IMR-90 (cell line): ENCODE results near the gene HMGN2. TPM values are rescaled to one million over a fixed set of nuclear protein-coding genes. Genes with fewer than 3 reads are reported as not detected.

ENCODE experiments used
- ATAC-seq: fragments of 200-7000 bp; cut with Tn5 transposase; 2 replicates; pipeline ENCODE4 v1.9.1; 2020; ENCODE audit warnings: low read depth, mild to moderate bottlenecking, moderate library complexity
- BruUV-seq: library from RNA; stranded (reverse); fragments of 400-500 nt; replicated peaks from 2 replicates; lab custom pipeline; 2021; lab: Mats Ljungman, UMichigan
- CTCF ChIA-PET: fragments of 300-600 bp; formaldehyde crosslinking; extraction: SDS; loops from one replicate; lab custom pipeline; 2021; ENCODE audit warnings: antibody characterized with exemption; lab: Yijun Ruan, JAX
- POLR2A ChIA-PET: fragments of 300-600 bp; sonication (Branson Sonifier 250); formaldehyde crosslinking; loops from one replicate; lab custom pipeline; 2022; ENCODE audit warnings: antibody characterized with exemption; ENCODE audit not compliant: unreplicated experiment; lab: Charles Lee
- DNase-seq: peaks from one replicate; pipeline ENCODE4 v3.0.0; 2013
- H2AFZ ChIP-seq: replicated peaks from 2 replicates; pipeline ENCODE3; 2013; ENCODE audit warnings: low read length, mild to moderate bottlenecking; ENCODE audit not compliant: poor library complexity
- H2AK5ac ChIP-seq: 2 replicates; pipeline ENCODE4 v1.6.1; 2013; ENCODE audit warnings: low read depth, low read length, inconsistent platforms
- H2AK9ac ChIP-seq: replicated peaks from 2 replicates; pipeline ENCODE3; 2013; ENCODE audit warnings: mild to moderate bottlenecking, low read depth, low read length, moderate library complexity; ENCODE audit not compliant: poor library complexity
- H2BK120ac ChIP-seq: 2 replicates; pipeline ENCODE4 v1.6.1; 2013; ENCODE audit warnings: low read depth, low read length, inconsistent platforms
- H2BK15ac ChIP-seq: 3 replicates; pipeline ENCODE4 v1.6.1; 2013; ENCODE audit warnings: low read depth, low read length, inconsistent platforms
- H2BK20ac ChIP-seq: 2 replicates; pipeline ENCODE4 v1.6.1; 2013; ENCODE audit warnings: low read depth, mild to moderate bottlenecking, inconsistent platforms, low read length, moderate library complexity
- H2BK5ac ChIP-seq: 2 replicates; pipeline ENCODE4 v1.6.1; 2013; ENCODE audit warnings: mild to moderate bottlenecking, low read depth, low read length, inconsistent platforms; ENCODE audit not compliant: poor library complexity, severe bottlenecking
- H3K14ac ChIP-seq: replicated peaks from 2 replicates; pipeline ENCODE4 v1.6.1; 2013; ENCODE audit warnings: low read depth, low read length, inconsistent platforms
- H3K18ac ChIP-seq: 2 replicates; pipeline ENCODE4 v1.6.1; 2013; ENCODE audit warnings: low read depth, low read length, control low read depth
- H3K23ac ChIP-seq: 2 replicates; pipeline ENCODE4 v1.6.1; 2013; ENCODE audit warnings: low read depth, low read length, inconsistent platforms
- H3K27ac ChIP-seq: 2 replicates; pipeline ENCODE4 v1.5.1; 2013; ENCODE audit warnings: mild to moderate bottlenecking, control low read depth, low read length; ENCODE audit not compliant: insufficient read depth
- H3K27me3 ChIP-seq: 2 replicates; pipeline ENCODE4 v1.6.1; 2013; ENCODE audit warnings: low read length; ENCODE audit not compliant: control insufficient read depth, insufficient read depth
- H3K36me3 ChIP-seq: 2 replicates; pipeline ENCODE4 v1.6.1; 2013; ENCODE audit warnings: low read length, mixed read lengths; ENCODE audit not compliant: control insufficient read depth, insufficient read depth
- H3K4ac ChIP-seq: 2 replicates; pipeline ENCODE4 v1.6.1; 2013; ENCODE audit warnings: low read depth, low read length, inconsistent platforms
- H3K4me1 ChIP-seq: 2 replicates; pipeline ENCODE4 v1.6.1; 2013; ENCODE audit warnings: low read length, mixed read lengths; ENCODE audit not compliant: control insufficient read depth, insufficient read depth
- H3K4me2 ChIP-seq: 2 replicates; pipeline ENCODE4 v1.6.1; 2013; ENCODE audit warnings: low read depth, mild to moderate bottlenecking, control low read depth, low read length, moderate library complexity
- H3K4me3 ChIP-seq: 2 replicates; pipeline ENCODE4 v1.5.1; 2013; ENCODE audit warnings: low read depth, mild to moderate bottlenecking, control low read depth, low read length, moderate library complexity; ENCODE audit not compliant: insufficient read depth
- H3K56ac ChIP-seq: 2 replicates; pipeline ENCODE4 v1.6.1; 2013; ENCODE audit warnings: low read length, inconsistent platforms; ENCODE audit not compliant: insufficient read depth; ENCODE audit errors: extremely low read depth
- H3K79me1 ChIP-seq, 2 experiments: 2 replicates each; pipeline ENCODE4 v1.6.1; 2013; ENCODE audit warnings: low read length in 2 of 2, inconsistent platforms in 1 of 2, low read depth in 1 of 2
- H3K9ac ChIP-seq: 2 replicates; pipeline ENCODE4 v1.6.1; 2013; ENCODE audit warnings: low read depth, low read length, control low read depth
- H3K9me1 ChIP-seq: 2 replicates; pipeline ENCODE4 v1.6.1; 2013; ENCODE audit warnings: low read length, inconsistent platforms; ENCODE audit not compliant: insufficient read depth
- H3K9me3 ChIP-seq: 2 replicates; pipeline ENCODE4 v1.6.1; 2013; ENCODE audit warnings: low read length; ENCODE audit not compliant: control insufficient read depth, insufficient read depth
- H4K20me1 ChIP-seq: 2 replicates; pipeline ENCODE4 v1.6.1; 2013; ENCODE audit warnings: low read length, inconsistent platforms; ENCODE audit not compliant: insufficient read depth
- H4K5ac ChIP-seq: 2 replicates; pipeline ENCODE4 v1.6.1; 2013; ENCODE audit warnings: mild to moderate bottlenecking, low read depth, low read length, control low read depth
- H4K8ac ChIP-seq, 2 experiments: 2 replicates each; pipeline ENCODE4 v1.6.1; 2013; ENCODE audit warnings: low read depth in 2 of 2, low read length in 2 of 2, control low read depth in 1 of 2, inconsistent platforms in 1 of 2
- H4K91ac ChIP-seq: 2 replicates; pipeline ENCODE4 v1.6.1; 2013; ENCODE audit warnings: low read depth, low read length, inconsistent platforms; ENCODE audit not compliant: insufficient read depth
- FOS ChIP-seq: fragments of 150-350 bp; IDR thresholded peaks from 2 replicates; pipeline ENCODE4 v1.6.1; 2016; ENCODE audit warnings: low read depth, low read length
- RAD21 ChIP-seq: IDR thresholded peaks from 2 replicates; pipeline ENCODE4 v1.6.1; 2012; ENCODE audit warnings: low read length, improper control_type of control experiment
- WGBS, 2 experiments: methylation state at CpG; one replicate each; pipeline versions ENCODE4 v1.1.5 to v1.1.7; 2013; ENCODE audit warnings: missing lambda C conversion rate in 2 of 2; ENCODE audit not compliant: insufficient read length in 1 of 2; ENCODE audit errors: extremely low coverage in 2 of 2; 5-methylcytosine and 5-hydroxymethylcytosine counted together
- dilution Hi-C: fragments of 300-500 bp; cut with HindIII; formaldehyde crosslinking; loops from one replicate; pipeline ENCODE4 v1.14.3; 2018; ENCODE audit warnings: low sequenced_read_pairs; ENCODE audit not compliant: unreplicated experiment
- in situ Hi-C: fragments of 300-500 bp; cut with MboI; formaldehyde crosslinking; loops from 3 replicates; pipeline ENCODE4 v1.14.3; 2019; ENCODE audit warnings: low sequenced_read_pairs, inconsistent platforms, mixed read lengths
- intact Hi-C: fragments of 100-400 bp; cut with micrococcal nuclease; formaldehyde crosslinking; loops from 2 replicates; pipeline ENCODE4 v1.10.0; 2022
- polyA plus RNA-seq, 3 experiments: library from polyadenylated mRNA; depleted of rRNA; stranded (reverse); fragments of >200 nt; gene quantifications; 2 replicates each; pipeline ENCODE4 v1.2.3, GENCODE V29; 2012; ENCODE audit warnings: low replicate concordance in 1 of 3
- total RNA-seq: library from RNA; depleted of rRNA; stranded (reverse); fragments of >200 nt; gene quantifications from 2 replicates; pipeline ENCODE4 v1.2.3, GENCODE V29; 2012

Gene HMGN2
- total and polyA plus RNA-seq, 2 of the 4 experiments (the other 2 are of a cell fraction): 367 to 505 TPM

DNA sequence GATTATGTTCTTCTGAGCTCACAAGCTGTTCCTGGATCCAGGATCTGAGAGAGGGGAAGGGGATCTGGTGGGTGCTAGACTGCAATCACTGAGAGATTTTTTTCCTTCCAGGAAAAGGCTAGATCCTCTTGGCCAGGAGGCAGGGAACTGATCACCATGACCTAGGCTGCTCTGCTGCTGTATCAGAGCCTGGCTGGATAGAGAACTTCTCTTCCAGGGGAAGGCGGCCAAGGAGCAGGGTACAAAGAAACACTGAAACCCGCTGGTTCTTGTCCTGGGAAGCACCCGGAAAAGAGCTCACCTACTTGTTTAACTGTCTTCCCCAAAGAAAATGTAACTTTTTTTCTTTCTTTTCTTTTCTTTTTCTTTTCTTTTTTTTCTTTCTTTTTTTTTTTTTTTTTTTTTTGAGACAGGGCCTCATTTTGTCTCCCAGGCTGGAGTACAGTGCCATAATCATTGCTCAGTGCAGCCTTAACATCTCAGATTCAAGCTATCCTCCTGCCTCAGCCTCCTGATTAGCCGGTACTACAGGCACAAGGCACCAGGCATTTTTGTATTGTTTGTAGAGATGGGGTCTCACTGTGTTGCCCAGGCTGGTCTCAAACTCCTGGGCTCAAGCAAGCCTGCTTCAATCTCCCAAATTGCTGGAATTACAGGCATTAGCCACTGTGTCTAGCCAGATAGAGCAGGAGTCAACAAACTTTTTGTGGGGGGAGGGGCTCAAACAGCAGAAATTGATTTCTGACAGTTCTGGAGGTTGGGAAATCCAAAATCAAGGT lies 44.9 kb downstream of the HMGN2 start:
- Histone ChIP-seq H3K18ac (no peak overlapping the region), H2BK120ac (no peak overlapping the region), H2AK9ac (no peak overlapping the region), H3K4me1 (no peaks in the 10 kb centered on the region), H3K9me1 (no peaks in the 10 kb centered on the region), H2BK15ac (no peak overlapping the region), H3K36me3 (no peaks in the 10 kb centered on the region), H3K4ac (no peak overlapping the region), H3K56ac (no peak overlapping the region), H3K14ac (no peak overlapping the region), H4K5ac (no peak overlapping the region), H2BK20ac (no peak overlapping the region), H3K4me2 (no peak overlapping the region), H4K91ac (no peak overlapping the region), H2AK5ac (no peak overlapping the region), H2BK5ac (no peak overlapping the region), H3K9ac (no peak overlapping the region), H3K9me3 (no peaks in the 10 kb centered on the region; the same call in 1 of the 2 replicates), H2AFZ (no peak overlapping the region), H4K20me1 (no peaks in the 10 kb centered on the region), H3K27ac (no peak overlapping the region), H3K79me1 (no peaks in the 10 kb centered on the region), H4K8ac (no peak overlapping the region), H3K27me3 (peaks cover 30% of the 10 kb centered on the region), H3K4me3 (no peak overlapping the region), H3K23ac (no peak overlapping the region)
- ChIA-PET CTCF (interaction anchor here (0.6 to 2.8 kb wide), 3 partner anchors 8 to 423 kb away, joined by 3 to 10 read pairs (median 3); no protein-coding TSS in a partner anchor), POLR2A (interaction anchor here (0.6 kb wide), 1 partner anchor 69 kb away, joined by 3 read pairs; no protein-coding TSS in a partner anchor)
- BruUV-seq: no TSS peak
- WGBS, 2 experiments: no CpG with 5 or more reads among the region's 4 CpGs
- in situ Hi-C loops: no loop called here
- intact Hi-C loops: no loop called here
- ATAC-seq (no peak), DNase-seq (no peak)
- TF ChIP-seq RAD21: no peak
- no peak for TF ChIP-seq FOS
- dilution Hi-C loops: no loop called here
